NK-92 (cell line): ENCODE measurements around the gene SLC39A11.

ENCODE experiments used
- DNase-seq: peaks from one replicate; lab custom pipeline; 2025; ENCODE audit not compliant: unreplicated experiment; lab: John Stamatoyannopoulos, UW

Gene SLC39A11

GRCh38 chr17:72984145-72984925 lies 108.2 kb downstream of the SLC39A11 start:
- DNase-seq, result no peak

- DNase-seq, result no peak
Measured at GRCh38 chr17:72982680-72983079, 109.8 kb downstream of the SLC39A11 start.

- no peak for DNase-seq
Measured at GRCh38 chr17:72978593-72979218, 113.8 kb downstream of the SLC39A11 start.

GRCh38 chr17:72977771-72978417 lies 114.6 kb downstream of the SLC39A11 start:
- DNase-seq, result no peak

GRCh38 chr17:72976971-72977770 lies 115.3 kb downstream of the SLC39A11 start:
- no peak for DNase-seq

- no peak for DNase-seq
Measured at GRCh38 chr17:72975509-72975908, 117.0 kb downstream of the SLC39A11 start.

- DNase-seq, result no peak
Measured at GRCh38 chr17:72974605-72975232, 117.8 kb downstream of the SLC39A11 start.

- DNase-seq, result no peak
Measured at GRCh38 chr17:72972263-72972951, 120.1 kb downstream of the SLC39A11 start.

GRCh38 chr17:72971226-72971880 lies 121.1 kb downstream of the SLC39A11 start:
- no peak for DNase-seq

- DNase-seq, result no peak
Measured at GRCh38 chr17:72970797-72971196, 121.7 kb downstream of the SLC39A11 start.

- DNase-seq, result no peak
Measured at GRCh38 chr17:72970246-72970645, 122.2 kb downstream of the SLC39A11 start.

- no peak for DNase-seq
Measured at GRCh38 chr17:72969293-72969906, 123.1 kb downstream of the SLC39A11 start.

- no peak for DNase-seq
Measured at GRCh38 chr17:72968798-72969197, 123.7 kb downstream of the SLC39A11 start.

- DNase-seq, result no peak
Measured at GRCh38 chr17:72967977-72968585, 124.4 kb downstream of the SLC39A11 start.

GRCh38 chr17:72967277-72967970 lies 125.1 kb downstream of the SLC39A11 start:
- DNase-seq, result no peak

GRCh38 chr17:72962106-72962505 lies 130.4 kb downstream of the SLC39A11 start:
- DNase-seq, result no peak

GRCh38 chr17:72955391-72956140 lies 136.9 kb downstream of the SLC39A11 start:
- no peak for DNase-seq

- DNase-seq, result no peak
Measured at GRCh38 chr17:72954579-72954978, 137.9 kb downstream of the SLC39A11 start.
